ENCODE results near the gene SDF2.

Gene SDF2, protein sequence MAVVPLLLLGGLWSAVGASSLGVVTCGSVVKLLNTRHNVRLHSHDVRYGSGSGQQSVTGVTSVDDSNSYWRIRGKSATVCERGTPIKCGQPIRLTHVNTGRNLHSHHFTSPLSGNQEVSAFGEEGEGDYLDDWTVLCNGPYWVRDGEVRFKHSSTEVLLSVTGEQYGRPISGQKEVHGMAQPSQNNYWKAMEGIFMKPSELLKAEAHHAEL

DNA sequence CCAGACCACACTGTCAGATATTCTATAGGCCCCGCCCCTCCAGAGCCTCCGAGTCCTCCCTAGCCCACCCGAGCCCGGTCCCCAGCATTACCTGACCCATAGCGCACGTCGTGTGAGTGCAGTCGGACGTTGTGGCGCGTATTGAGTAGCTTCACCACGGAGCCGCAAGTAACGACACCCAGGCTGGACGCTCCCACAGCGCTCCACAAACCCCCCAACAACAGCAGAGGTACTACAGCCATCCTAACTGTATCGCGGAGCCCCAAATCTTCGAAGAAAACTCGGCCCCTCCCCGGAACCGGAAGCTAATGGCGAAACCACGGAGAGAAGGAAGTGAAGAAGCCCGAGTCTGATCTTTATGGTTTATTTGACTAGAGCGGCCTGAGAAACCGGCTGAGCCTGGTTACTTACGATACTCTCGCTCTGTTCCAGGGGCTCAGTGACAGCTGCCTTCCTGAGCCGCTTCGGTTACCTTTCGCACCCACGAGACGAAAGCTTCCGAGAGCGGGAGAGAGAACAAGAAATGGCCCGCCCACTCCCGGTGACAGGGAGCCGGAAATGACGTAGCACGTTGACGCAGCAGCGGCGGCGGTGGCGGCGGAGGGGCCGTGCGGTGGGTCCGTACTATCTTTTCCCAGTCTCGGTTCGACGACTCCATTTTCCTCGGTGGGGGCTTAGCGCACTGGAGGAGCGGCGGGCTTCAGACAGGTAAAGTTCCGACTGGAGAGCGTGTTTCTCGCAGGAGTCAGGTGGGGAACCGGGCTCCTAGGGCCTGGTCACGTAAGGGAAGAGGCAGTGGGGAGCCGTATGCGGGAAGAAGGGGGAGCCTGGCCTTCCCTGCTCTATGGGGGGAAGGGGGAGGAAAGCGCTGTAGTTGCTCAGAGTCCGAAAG lies at the start of gene SDF2, which contains the start of gene SUPT6H:
TSS of gene SDF2 (minus strand) at position 272 of the 892 bp plus-strand sequence. CDS start at position 242, 30 bp downstream.
TSS of gene SUPT6H (plus strand) at position 571 of the 892 bp plus-strand sequence. CDS start 11,197 bp downstream, outside the sequence.
- DNase-seq = peak; percentile 81 to 83

DNA sequence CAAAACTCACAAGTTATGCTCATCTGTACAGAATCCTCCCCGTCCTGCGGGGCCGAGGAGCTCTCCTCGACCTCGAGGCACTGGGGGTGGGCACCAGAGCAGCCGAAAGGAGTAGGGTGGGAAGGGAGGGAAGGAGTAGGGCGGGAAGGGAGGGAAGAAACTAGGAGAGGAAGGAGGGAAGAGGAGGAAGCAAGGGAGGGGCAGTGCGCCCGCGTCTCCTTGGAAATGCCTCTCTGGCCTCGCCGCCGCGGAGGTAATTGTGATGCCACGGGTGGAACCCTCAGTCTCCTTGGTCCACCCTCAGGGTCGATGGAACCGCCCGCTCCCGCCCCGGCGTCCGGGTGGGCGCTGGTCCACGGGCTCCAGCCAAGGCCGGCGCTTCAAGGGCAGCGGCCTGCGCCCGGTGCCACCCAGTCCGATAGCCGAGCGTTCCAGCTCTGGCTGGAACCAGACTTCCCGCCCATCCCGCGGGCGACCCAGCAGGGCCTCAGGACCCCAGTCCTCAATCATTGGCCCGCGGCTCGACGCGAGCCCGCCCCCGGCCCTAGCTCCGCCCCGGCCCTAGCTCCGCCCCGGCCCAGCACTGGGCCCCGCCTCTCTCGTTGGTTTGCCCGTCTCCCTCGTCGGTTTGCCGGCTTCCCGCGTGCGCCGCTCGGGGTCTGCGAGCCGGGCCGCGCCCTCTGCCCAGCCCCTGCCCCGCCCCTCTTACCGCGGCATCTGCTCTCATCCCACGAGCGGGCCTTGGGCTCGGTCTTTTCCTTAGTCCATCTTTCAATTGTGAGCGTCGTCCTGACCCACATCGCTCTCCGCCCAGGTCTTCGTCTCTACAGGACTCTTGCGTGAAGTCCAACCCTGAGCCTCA lies 49.4 kb upstream of the SDF2 start:
- peak; percentile 67 to 94 for DNase-seq

DNA sequence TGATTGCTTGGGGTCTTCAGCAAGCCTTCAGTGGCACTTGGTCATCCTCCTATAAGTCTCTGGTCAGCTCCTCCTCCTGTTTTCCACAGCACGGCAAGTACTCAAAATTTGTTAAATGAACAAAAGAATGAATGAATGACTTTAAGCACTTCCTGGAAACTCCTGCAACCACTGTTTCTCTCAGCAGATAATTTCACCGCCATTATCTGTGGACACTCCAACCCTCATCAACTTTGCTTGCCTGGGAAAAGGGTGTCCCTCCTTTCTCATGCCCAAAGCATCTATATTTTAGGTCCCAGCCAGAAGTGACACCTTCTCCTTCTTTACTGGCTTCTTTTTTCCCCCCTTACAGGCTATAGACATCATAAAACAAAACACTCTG lies 45.6 kb upstream of the SDF2 start:
- no peak for DNase-seq

DNA sequence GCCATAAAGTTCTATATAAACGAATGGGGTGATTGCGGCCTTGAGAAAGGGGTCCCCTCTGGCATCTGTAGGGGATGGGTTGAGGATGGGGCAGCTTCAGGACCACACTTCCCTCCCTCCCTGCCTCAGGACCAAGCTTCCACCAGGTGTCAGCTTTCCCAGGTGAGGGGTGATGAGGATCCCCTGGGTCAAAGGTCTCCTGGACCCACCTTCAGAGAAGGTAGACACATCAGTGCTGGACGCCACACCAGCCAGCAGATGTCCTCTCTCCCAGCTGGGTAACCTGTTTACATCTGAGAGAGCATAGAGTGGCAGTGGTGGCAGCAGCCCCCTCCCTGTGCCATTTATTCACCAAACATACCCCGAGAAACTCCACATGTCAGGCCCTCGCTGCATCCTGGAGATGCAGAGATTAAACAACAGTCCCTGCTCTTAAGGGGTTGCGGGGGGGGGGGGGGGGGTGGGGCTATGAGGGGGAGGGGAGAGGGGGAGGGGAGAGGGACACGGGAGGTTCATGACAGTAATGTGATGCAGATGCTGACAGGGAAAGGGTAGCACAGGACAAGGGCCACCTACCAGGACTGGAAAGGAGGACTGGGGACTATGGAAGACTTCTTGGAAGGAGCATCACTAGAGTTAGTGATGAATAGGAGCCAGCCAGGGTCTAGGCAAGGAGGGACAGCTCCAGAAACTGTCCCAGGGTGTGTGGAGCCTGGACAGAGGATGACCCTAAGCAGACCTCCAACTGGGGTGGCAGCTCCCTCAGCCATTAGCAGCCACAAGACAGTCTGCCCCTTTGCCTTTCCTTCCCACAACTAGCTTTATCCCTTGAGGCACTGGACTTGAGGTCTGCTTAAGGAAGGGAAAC lies 45.0 kb upstream of the SDF2 start:
- DNase-seq = no peak

DNA sequence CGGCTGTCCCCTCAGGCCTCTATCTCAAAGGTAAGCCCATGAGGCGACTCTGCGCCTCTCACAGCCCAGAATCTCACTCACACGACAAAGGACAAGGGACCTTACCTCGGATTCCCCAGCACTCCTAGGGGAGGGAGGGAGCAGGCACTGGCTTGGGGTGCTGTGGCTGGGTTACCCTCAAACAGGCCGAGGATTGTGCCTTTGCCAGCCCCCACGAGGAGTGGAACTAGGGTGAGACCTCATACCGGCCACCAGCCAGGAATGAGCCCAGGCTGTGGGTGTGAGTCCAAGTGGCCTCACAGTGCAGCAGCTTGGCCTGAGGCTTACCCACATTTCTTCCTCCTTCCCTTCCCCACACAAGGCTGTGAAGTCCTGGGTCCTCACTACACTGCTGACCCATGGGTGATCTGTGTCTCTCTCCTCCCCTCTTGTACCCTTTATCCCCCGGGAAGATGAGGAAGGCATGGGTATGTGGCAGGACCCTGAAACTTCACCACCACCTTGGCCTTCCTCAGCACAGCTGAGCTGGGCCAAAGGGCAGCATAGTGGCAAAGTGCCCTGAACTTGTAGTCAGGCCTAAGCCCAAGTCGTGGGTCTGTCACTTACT lies 44.1 kb upstream of the SDF2 start:
- no peak for DNase-seq

DNA sequence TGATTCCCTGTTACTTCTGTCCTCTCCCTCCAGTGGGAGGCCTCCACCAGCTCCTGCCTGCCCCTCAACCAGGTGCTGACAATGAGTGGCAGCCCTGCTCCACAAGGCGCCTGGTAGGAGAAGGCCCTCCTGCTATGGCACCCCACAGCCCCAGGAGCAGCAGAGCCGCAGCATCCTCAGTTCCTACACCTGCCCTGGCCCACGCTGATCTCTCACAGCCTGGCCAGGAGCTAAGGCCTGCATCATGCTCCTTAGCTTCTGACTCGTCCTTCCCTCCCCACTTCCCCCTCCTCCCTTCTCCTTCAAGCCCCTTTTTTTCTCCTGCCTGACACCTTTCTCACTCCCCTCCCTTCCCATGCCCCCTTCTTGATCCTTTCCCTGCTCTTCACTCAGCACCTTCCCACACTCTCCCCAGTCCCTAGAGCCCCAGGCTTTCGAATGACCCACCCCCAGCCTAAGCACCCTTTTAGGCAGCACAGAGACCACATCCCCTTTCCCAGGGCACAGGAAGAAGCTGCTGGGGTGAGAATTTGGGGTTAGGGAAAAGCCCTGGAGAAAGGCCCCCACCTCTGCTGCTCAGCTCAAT lies 43.5 kb upstream of the SDF2 start:
- no peak for DNase-seq

DNA sequence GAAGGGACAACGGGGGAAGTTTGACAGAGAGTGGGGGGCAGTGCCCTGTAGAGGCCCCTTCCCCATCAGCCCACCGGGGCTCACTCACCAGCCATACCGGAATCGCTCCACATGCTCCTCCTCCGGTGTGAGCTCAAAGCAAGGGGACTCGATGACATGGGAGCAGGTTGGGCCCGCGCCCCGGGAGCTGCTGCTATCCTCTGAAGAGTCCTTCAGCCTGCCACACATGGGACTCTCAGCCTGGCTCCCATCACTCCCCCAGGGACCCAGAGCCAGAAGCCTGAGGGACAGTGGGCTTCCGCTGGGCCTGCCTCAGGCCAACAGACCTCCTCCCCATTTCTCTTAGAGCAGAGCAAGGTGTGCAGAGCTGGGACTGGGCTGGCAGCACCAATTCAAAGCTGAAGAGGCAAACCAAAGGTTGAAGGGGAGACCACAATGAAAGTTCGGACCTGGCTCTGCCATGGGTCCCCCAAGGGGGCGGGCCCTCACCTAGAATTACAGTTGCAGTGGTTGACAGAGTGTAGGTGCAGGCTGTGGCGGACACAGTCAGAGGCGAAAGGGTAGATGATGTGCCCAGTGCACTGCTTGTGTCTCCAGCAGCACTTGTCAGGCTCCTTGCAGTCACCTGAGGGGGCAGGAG lies 42.6 kb upstream of the SDF2 start:
- no peak for DNase-seq

DNA sequence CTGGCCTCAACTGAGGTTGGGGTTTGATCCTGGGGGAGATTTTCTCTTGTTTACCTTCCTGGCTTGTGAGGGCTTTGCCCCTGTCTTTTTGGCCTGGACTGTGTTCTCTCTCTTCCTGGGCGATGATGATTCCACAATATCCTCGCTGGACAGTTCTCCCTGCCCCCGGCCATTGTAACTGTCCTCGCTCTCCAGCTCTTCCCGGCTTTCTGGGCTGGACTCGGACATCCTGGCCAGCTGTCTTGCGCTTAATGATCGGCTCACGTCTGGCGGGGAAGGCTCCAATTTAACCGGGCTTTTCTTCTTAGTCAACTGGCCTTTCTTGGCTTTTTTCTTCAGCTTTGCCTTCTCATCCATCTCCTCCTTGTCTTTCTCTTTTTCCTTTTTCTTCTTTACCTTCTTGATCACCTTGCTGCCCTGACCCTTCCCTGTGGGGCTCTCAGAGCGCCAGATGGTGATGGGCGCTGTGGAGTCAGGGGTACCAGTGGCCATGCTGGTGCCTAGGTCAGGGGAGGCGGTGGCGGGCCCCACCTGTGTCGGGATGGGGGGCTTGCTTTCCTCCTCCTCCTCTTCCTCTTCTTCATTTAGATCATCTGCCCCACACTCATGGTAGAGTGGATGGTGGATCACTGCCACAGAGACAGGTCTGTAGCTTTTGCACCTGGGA lies 42.0 kb upstream of the SDF2 start:
- DNase-seq = no peak

DNA sequence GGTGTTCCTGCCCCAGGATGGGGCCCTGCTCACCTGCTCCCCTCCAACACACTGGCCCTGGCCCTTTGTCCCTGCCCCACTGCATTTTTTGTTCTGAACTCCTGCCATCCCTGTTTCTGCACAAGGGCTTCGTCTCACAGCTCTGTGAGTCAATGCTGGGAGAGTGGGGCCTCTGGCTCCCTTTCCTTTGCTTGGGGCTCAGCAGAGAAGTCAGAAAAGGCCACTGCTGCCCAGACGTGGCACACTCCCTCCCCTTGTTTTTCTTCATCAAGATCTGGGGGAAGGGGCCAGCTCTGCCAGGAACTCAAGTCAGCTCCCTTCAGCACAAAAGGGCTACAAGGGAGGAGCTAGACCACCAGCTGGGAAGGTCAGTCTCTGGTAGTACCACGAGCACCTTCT lies 41.0 kb upstream of the SDF2 start:
- DNase-seq = no peak

DNA sequence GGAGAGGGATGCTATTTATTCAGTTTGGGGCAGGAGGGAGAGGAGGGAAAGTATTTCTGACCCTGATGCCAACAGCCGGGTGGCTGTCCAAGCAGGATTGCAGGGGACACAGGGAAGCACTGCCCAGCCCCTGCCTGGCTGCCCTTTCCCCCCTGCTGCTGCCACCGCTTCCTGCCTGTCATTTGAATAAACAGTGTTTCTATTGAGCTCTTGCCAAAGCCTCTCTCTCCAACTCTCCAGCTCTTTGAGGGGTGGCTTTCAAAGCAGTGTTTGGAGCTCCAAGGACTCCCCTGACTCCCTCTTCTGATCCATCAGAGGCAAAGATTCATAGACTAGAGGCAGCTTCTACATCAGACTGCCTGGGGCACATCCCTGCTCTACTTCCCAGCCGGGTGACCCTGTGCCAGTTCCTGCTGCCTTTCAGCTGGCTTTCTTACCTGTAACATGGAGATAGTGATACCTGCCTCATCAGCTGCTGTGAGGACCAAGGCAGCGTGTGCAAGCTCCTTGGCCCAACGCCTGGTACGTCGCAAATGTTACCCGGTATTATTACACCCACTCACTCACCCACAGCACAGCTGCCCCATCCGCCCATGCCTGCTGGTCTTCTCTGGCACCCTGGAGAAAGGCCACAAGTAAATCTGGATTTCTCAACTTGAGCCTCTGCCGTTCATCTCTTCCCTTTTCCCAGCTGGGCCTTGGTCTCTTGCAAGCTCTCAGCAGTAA lies 40.5 kb upstream of the SDF2 start:
- no peak for DNase-seq

DNA sequence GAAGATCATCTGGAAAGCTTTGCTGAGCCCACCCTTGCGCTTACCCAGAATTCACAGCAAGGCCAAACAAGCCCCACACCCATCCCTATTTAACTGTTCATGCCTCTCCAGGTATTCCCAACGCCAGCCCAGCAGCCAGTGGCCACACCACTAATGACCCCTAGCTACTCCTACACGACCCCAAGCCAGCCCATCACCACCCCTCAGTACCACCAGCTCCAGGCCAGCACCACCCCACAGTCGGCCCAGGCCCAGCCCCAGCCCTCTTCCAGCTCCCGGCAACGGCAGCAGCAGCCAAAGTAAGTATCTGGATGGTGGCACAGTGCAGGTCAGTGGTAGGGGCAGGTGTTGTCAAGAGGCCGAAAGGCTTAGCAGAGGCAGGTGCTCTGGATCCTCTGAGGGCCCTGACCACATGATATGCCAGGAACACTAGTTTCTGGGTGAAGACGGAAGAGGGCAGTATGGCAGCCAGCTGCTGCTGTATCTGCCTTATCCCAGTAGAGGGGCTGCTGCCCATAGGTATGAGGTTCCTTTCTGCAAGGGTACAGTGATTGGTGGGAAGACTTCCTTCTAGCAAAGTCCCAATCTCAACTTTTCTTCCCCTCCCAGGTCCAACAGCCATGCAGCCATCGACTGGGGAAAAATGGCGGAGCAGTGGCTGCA lies 39.3 kb upstream of the SDF2 start:
- DNase-seq = no peak

DNA sequence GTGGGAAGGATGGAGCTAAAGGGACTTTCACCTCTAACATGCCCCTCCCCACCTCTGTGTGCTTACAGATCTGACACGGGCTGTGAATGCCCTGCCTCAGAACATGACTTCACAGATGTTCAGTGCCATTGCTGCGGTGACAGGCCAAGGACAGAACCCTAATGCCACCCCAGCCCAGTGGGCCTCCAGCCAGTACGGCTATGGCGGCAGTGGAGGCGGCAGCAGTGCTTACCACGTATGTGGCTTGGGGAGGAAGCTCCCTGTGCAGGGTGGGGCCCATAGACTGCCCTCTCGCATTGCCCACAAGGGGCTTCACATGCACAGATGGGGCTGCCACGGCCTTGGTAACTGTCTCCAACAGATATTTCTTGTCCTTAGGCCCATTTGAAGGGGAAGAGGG lies 38.6 kb upstream of the SDF2 start:
- no peak for DNase-seq

DNA sequence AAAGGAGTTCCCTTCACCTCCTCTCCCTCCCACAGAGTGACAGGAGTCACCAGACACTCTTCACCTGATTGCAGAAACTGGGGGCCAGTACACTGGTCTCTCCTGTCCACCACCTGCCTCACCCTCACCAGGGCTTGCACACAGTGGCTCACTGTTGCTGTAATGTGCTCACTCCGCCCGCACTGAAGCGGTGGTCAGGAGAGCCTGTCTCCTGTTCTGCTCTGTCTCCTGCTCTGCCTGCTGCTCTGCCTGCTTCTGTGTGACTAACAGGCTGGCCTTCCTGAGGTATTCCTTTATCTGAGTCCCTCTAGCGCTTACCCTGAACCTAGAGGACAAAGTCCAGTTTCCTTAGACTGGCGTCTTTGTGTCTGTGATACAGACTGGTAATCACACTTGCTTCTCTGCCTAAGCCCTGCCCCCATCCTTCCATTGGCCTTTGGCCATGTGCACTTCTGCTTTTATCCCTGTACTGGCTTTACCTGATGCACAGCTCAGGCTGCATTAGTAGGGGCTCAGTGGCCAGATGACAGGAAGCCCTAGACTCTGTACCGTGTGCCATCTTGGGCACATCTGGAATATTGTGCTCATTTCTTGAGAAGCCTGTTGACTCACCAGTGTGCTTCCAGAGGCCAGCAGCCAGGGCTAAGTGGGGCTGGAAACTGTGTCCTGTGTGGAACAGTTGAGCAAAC lies 36.7 kb upstream of the SDF2 start:
- DNase-seq = no peak

DNA sequence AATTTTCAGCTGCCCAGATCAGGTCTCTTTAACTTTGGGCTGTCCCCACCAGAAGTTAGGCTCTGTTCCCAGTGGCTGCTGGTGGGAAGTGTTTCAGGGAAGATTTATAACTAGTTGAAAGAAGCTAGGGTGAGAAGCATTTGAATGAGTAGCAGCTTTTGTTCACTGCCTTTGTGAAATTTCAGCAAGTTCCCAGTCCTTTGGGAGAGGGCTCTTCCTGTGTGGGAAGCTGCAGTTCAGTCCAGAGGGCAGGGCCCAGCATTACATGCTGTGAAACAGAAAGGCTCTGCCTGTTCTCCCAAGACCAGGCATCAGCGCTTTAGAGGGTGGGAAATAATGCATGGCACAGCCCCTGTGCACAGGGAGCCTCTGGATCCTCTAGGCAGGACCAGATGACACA lies 32.2 kb upstream of the SDF2 start:
- no peak for DNase-seq

DNA sequence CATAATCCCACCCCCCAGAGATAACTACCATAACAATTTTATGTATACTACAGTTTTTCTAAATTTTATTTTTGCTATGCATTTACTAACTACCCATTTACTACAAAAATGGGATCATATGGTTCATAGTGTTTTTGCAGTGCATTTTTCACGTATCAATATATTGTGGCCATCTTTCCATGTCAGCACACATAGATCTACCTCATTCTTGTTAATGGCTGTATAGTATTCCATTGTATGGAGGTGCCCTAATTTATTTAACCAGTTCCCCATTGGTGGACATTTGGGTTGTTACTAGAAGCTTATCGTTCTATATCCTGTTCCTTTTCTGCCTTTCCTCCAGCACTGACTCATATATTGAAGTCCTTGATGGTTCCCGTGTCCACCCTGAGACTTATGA lies 27.3 kb upstream of the SDF2 start:
- DNase-seq = no peak

DNA sequence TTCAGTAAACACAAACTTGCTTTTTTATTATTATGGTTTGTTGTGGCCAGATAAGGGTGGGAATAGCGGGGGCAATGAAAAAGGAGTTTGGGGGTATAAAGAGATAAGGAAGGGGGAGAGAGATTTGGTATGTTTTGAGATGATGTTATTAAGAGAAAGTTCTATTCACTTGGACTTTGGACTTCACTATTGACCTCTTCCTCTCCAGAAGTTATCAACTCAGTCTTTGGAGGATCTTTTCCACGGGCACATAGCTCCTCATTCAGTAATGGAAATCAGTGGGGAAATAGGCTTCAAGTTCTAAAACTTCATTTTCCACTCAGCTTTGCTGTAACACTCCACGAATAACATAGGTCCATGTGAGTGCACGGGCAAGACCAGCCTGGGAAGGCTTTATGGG lies 26.8 kb upstream of the SDF2 start:
- DNase-seq = no peak

DNA sequence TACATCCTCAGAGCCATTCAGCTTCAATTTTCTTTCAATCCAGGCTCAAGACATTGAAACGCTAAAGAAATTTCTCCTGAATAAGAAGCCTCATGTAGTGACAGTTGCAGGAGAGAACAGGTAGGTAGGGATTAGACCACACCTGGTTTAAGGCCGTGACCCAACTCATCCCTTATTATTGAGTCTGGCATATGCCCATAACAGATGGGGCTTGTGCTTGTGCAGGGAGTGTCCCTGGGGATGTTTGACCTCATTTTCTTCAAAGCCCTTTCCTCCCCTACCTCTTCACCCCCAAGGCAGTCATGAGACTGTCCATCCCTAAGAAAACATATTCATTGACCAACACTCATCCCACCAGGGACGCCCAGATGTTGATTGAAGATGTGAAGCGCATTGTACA lies 24.6 kb upstream of the SDF2 start:
- DNase-seq = no peak

DNA sequence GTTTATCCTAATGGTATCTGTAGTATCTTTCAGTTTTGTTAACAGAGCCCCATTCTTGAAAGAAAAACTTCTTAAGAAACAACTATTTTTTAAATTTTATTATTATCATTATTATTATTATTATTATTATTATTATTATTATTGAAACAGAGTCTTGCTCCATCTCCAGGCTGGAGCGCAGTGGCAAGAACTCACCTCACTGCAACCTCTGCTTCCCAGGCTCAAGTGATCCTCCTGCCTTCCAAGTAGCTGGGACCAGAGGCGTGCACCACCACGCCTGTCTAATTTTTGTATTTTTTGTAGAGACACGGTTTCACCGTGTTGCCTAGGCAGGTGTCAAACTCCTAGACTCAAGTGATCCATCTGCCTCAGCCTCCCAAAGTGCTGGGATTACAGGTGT lies 23.7 kb upstream of the SDF2 start:
- no peak for DNase-seq

DNA sequence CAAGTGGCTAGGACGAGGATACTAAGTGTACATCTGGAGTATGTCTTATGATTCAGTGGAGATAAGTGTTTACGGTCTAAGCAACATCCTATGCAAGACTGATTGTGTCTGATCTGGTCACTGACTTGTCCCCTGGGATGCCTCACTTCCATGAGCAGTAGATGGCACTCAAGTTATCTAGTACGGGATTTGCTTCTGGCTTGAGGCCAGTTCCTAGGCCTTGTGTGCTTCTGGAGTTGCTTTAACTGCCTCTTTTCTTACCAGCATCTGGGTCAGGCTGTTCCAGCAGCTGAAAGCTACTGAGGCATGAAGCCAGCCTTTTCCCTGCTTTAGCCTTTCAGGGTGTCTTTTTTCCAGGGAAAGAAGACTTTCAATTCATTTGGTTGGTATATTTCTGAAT lies 23.3 kb upstream of the SDF2 start:
- no peak for DNase-seq

All from NCI-H446 (cell line).